Glutamatergic neuron (in vitro differentiated cells): ENCODE results near the gene SMIM14. TPM values are rescaled to one million over a fixed set of nuclear protein-coding genes. Genes with fewer than 3 reads are reported as not detected.
"Not testable (repeated sequence)": the region's sequence is repeated elsewhere in the genome, so short reads cannot be mapped to it uniquely, and the experiment has no call there.

ENCODE experiments used
- DNase-seq: peaks from one replicate; pipeline ENCODE4 v3.0.0; 2022
- H3K27ac Mint-ChIP-seq: one replicate; pipeline ENCODE4 v1.8.0; 2020; ENCODE audit warnings: mild to moderate bottlenecking, mixed read lengths, inconsistent platforms; ENCODE audit not compliant: unreplicated experiment
- H3K27me3 Mint-ChIP-seq: one replicate; pipeline ENCODE4 v1.8.0; 2020; ENCODE audit warnings: mild to moderate bottlenecking, moderate library complexity, mixed read lengths, inconsistent platforms; ENCODE audit not compliant: unreplicated experiment
- H3K36me3 Mint-ChIP-seq: one replicate; pipeline ENCODE4 v1.8.0; 2020; ENCODE audit warnings: mild to moderate bottlenecking, mixed read lengths, inconsistent platforms; ENCODE audit not compliant: unreplicated experiment
- H3K4me1 Mint-ChIP-seq: one replicate; pipeline ENCODE4 v1.8.0; 2020; ENCODE audit warnings: mild to moderate bottlenecking, low read depth, mixed read lengths, inconsistent platforms; ENCODE audit not compliant: unreplicated experiment
- H3K4me3 Mint-ChIP-seq: one replicate; pipeline ENCODE4 v1.8.0; 2020; ENCODE audit warnings: mild to moderate bottlenecking, mixed read lengths, inconsistent platforms; ENCODE audit not compliant: unreplicated experiment
- H3K9me3 Mint-ChIP-seq: one replicate; pipeline ENCODE4 v1.8.0; 2020; ENCODE audit warnings: mild to moderate bottlenecking, moderate library complexity, mixed read lengths, inconsistent platforms; ENCODE audit not compliant: unreplicated experiment
- total RNA-seq: library from RNA; stranded (reverse); fragmentation: NEBNext Ultra II Directional; extraction: Animal tissue kit (Norgen Biotek cat#: 25700); gene quantifications from one replicate; pipeline ENCODE4 v1.2.1, GENCODE V29; 2021; ENCODE audit not compliant: unreplicated experiment
- TF ChIP-seq, protein P1 (sequence below): fragments of 200-600 bp; sonication (generic); IDR thresholded peaks from one replicate; pipeline ENCODE4 v1.5.0; 2021; ENCODE audit not compliant: partially characterized antibody, unreplicated experiment

SMIM14 gene
- total RNA-seq, 1 donor from 2014 or later = 27.1 TPM

DNA sequence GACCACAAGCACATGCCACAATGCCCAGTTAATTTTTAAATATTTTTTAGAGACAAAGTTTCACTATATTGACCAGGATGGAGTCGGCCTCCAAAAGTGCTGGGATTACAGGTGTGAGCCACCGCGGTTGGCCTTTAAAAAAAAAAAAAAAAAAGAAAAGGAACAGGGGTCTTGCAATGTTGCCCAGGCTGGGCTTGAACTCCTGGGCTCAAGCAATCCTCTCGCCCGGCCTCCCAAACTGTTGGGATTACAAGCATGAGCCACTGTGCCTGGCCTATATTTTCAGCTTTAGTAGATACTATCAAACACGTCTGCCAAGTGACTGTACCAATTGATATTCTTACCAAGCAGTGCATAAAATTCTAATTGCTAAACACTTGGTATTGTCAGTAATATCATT, 120.2 kb downstream of the SMIM14 start:
- Mint-ChIP-seq H3K27me3 (no peaks in the 10 kb centered on the region), H3K36me3 (no peaks in the 10 kb centered on the region), H3K4me3 (no peak overlapping the region), H3K4me1 (no peaks in the 10 kb centered on the region), H3K27ac (no peak overlapping the region), H3K9me3 (no peaks in the 10 kb centered on the region)
- DNase-seq = no peak
- TF ChIP-seq, protein P1, sequence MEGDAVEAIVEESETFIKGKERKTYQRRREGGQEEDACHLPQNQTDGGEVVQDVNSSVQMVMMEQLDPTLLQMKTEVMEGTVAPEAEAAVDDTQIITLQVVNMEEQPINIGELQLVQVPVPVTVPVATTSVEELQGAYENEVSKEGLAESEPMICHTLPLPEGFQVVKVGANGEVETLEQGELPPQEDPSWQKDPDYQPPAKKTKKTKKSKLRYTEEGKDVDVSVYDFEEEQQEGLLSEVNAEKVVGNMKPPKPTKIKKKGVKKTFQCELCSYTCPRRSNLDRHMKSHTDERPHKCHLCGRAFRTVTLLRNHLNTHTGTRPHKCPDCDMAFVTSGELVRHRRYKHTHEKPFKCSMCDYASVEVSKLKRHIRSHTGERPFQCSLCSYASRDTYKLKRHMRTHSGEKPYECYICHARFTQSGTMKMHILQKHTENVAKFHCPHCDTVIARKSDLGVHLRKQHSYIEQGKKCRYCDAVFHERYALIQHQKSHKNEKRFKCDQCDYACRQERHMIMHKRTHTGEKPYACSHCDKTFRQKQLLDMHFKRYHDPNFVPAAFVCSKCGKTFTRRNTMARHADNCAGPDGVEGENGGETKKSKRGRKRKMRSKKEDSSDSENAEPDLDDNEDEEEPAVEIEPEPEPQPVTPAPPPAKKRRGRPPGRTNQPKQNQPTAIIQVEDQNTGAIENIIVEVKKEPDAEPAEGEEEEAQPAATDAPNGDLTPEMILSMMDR = no peak

DNA sequence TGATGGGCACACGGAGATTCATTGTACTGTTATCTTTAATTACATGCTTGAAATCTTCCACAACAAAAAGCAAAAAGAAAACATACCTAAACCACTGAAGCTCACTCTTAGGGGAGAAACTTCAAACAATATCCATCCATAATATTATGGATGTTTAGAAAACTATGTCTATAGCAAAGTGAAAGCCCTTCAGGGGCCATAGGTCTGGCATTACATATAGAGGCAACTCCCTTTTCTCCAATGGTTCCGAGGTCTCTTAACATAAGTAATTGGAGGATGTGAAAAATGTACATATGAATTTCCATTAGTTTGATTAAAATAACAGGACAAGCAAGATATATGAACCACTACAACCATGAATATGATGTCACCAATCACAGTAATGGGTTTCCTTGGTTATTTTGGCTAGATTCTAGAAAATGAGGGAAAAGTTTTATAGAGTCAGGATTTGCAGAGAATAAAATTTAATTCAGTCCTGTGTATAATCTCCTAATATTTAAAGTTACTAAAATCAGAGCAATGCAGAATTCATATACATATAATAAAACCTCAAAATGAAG, 122.2 kb downstream of the SMIM14 start:
- Mint-ChIP-seq H3K4me3 (no peak overlapping the region), H3K36me3 (no peaks in the 10 kb centered on the region), H3K27me3 (no peaks in the 10 kb centered on the region), H3K4me1 (no peaks in the 10 kb centered on the region), H3K27ac (no peak overlapping the region), H3K9me3 (no peaks in the 10 kb centered on the region)
- TF ChIP-seq, protein P1 = no peak
- DNase-seq = no peak

GRCh38 chr4:39515669-39516401, 122.8 kb downstream of the SMIM14 start:
- H3K27me3 Mint-ChIP-seq, H3K4me1 Mint-ChIP-seq, H3K36me3 Mint-ChIP-seq, H3K9me3 Mint-ChIP-seq, H3K27ac Mint-ChIP-seq, H3K4me3 Mint-ChIP-seq, DNase-seq: not testable (repeated sequence)

DNA sequence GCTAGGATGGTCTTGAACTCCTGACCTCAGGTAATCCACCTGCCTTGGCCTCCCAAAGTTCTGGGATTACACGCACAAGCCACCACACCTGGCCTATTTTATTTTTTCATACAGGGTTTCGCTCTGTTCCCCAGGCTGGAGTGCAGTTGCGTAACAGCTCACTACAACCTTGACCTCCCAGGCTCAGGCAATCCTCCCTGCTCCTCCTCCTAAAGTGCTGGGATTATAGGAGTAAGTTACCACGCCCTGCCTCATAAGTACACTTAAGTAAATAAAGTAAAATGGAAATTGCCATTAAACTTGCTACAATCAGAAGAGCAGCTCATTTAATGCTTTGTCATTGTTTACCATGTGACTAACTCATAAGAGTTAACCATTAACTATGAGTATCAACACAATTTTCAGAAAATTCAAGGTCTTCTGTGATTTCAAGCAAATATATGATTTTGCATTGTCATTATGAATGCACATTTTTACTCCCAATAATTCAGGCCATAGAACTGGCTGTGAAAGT, 123.7 kb downstream of the SMIM14 start:
- DNase-seq = no peak
- H3K27ac Mint-ChIP-seq = no peak overlapping the region
- TF ChIP-seq, protein P1 = no peak
- no peaks in the 10 kb centered on the region for H3K27me3 Mint-ChIP-seq
- no peaks in the 10 kb centered on the region for H3K4me1 Mint-ChIP-seq
- H3K36me3 Mint-ChIP-seq = no peaks in the 10 kb centered on the region
- H3K9me3 Mint-ChIP-seq = no peaks in the 10 kb centered on the region
- no peak overlapping the region for H3K4me3 Mint-ChIP-seq

DNA sequence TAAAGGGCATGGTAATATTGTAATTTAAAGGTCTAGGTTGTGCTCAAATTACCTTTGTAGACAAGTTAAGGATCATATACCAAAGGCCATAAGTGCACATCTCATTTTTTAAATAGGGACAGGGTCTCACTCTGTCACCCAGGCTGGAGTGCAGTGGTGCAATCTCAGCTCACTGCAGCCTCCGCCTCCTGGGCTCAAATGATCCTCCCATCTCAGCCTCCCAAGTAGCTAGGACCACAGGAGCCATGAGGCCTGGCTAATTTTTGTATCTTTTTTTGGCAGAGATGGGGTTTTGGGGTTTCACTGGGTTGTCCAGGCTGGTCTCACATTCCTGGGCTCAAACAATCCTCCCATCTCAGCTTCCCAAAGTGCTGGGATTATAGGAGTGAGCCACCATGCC, 124.4 kb downstream of the SMIM14 start:
- DNase-seq, H3K27ac Mint-ChIP-seq, H3K4me3 Mint-ChIP-seq, H3K27me3 Mint-ChIP-seq, H3K36me3 Mint-ChIP-seq, H3K9me3 Mint-ChIP-seq, H3K4me1 Mint-ChIP-seq: not testable (repeated sequence)

DNA sequence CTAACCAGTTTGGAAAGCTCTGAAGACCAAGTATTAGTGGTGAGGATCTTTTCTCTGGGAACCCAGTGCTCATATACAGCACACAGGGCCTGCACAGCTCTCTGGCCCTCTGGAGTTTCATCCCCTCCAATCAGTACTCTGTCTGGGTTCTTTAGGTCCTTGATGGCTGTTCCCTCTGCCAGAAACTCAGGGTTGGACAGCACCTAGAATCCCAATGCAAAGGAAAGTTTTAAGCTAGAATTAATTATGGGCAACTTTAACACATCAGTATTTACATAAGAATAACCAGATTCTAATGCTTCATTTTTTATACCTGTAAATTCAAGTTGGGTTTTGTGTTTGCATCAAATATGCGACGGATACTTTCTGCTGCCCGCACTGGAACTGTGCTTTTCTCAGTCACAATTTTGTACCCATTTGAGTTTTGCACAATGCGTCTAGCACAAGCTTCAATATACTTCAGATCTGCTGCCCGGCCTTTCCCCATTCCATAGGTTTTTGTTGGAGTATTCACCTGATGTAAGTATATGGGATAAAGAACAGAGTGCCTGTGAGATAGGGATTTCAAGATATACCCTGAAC, 128.2 kb downstream of the SMIM14 start:
- H3K4me3 Mint-ChIP-seq = no peak overlapping the region
- no peaks in the 10 kb centered on the region for H3K4me1 Mint-ChIP-seq
- no peak overlapping the region for H3K27ac Mint-ChIP-seq
- H3K9me3 Mint-ChIP-seq = no peaks in the 10 kb centered on the region
- H3K27me3 Mint-ChIP-seq = peaks cover 2% of the 10 kb centered on the region
- H3K36me3 Mint-ChIP-seq = no peaks in the 10 kb centered on the region
- DNase-seq = no peak
- TF ChIP-seq, protein P1 = no peak
